ENCODE results near the gene MIGA1. TPM values are rescaled to one million over a fixed set of nuclear protein-coding genes. Genes with fewer than 3 reads are reported as not detected.

Gene MIGA1, protein sequence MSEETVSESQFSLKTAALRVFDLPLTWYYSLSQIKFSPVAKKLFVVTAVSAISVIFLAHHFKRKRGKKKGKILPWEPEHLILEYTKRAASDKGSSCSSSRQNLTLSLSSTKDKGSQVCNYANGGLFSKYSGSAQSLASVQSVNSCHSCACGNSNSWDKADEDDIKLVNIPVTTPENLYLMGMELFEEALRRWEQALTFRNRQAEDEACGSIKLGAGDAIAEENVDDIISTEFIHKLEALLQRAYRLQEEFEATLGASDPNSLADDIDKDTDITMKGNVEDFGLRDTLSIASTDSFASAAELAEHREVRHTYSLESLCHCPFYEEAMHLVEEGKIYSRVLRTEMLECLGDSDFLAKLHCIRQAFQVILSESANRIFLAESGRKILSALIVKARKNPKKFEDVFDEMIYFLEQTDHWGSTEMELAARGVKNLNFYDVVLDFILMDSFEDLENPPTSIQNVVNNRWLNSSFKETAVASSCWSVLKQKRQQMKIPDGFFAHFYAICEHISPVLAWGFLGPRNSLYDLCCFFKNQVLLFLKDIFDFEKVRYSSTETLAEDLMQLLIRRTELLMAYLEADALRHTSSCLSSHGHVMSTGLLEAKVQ
- 4.7 to 7.5 TPM (median 6.5 TPM) in 5 replicates for total RNA-seq (2022; extraction: Qiagen RNA extraction)

DNA sequence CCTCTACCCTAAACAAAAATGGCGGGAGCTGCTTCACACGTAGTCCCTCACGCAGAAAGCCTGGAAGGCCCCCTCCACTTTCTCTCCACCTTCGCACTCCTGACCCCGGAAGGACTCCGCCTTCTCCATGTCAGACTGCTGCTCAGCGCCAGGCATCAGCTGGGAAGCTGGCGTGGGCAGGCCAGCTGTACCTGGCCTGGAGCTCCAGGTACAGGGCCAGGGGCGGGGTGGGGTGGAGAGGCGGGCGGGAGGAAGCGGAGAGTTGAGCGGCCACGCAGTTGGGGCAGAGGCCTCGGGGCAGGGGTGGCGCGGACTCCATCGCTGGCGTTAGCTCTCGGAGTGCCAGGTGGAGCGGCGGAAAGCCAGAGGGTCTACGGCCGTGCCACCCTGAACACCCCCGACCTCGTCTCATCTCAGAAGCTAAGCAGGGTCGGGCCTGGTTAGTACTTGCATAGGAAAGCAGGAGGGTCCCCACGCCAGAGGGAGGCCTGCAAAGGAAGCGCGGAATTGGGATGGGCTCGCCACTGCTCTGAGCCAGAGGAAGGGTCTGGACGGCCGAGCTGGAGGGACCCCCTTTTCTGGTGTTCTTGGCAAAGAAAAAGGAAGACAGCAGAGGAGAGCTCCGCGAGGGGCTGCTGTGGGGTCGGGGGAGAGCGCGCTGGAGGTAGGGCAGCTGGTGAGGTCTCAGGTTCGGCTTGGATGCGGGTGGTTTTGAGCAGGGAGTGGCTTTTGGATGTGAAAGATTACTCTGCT is at the start of gene MIGA1:
MIGA1 (plus strand) TSS at position 121 of the 753 bp plus-strand sequence. CDS start 3,604 bp downstream, outside the sequence.

DNA sequence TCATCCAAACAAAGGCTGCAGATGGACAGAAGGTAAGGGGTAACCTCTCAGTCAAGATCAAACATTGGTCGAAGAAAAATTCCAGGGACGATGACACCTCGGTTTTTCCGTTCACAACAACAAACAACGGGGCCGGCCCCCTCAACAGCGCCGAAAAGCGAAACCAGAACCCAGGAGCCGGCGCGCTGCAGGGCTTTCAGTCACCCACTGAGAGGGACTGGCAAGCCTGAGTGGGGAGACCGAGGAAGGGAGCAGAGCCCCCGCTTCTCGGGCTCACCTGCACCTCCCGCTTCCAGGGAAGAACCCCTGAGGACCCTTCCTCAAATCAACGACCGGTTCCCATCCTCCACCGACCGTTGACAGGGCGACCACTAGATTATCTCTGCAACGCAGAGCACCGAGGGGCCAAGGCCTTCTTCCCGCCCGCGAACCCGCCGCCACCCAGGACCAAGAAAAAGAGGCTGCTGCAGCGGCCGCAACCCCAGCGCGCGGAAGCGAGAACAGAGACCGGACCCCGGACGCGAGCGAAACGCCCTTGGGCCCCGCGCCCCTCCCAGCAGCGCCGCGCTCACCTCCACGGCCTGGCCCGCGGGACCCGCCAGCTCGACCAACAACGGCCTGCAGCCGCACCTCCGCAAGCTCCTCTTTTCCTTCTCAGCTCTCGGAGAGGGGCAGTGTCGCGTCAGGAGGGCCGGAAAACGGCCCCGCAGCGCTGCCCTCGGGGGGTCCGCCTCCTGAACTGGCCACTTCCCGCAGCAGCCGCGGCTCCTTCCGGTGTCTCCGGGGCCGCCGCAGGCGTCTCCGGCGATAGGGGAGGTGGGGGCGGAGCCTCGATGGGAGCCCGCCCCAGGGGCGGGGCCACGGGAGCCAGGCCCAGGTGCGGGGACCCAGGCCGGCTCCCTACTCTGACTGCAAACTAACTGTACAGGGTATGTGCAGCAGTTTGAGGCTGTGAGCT is 20.1 kb upstream of the MIGA1 start, which contains the start of gene USP33:
USP33 (minus strand) TSS at position 782 of the 958 bp plus-strand sequence. CDS start 18,155 bp downstream, outside the sequence.

DNA sequence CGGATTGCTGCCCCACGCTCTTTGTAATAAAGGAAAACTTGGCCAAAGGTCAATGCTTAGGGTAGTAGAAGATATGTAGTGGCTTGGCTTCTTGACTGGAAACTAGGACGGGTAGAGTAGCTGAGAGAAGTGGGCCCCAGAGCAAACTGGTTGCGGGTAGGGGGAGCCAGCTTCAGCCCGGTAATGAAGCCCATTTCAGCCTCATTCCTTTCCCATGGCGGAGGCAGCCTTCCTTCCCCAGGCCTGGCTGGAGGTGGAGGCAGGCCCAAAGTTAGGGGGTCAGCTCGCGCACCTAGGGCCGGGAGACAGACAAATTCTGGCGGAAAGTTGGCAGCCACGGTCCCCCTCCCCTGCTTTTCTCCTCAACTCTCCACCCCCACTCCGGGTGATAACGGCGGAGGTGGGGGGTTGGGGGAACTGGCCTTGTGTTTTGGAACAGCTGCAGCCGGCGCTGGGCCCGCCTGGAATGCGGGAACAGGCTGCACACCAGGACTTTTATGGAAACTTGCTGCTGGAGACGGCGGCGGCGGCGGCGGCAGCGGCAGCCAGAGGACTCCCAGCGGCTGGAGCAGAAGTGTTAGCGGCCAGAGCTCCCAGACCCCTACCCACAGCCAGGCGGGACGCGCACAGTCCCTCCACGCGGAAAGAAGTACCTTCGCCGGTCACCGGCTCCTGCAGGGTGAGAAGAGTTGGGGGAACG is 108.8 kb downstream of the MIGA1 start, which contains the start of gene NEXN:
NEXN (plus strand) TSS at position 544 of the 700 bp plus-strand sequence. CDS start 27,483 bp downstream, outside the sequence.

Other genes with a start within 250 kb of the MIGA1 start
- 14.3 to 21.3 TPM (median 16.5 TPM) in 5 replicates for gene ZZZ3, start 97.0 kb upstream of the MIGA1 start, total RNA-seq (2022; extraction: Qiagen RNA extraction)
- gene USP33, start 19.8 kb upstream of the MIGA1 start, total RNA-seq (2022; extraction: Qiagen RNA extraction) = 14.0 to 22.5 TPM (median 18.2 TPM) in 5 replicates
- gene NEXN, start 109.0 kb downstream of the MIGA1 start, total RNA-seq (2022; extraction: Qiagen RNA extraction) = 5.6 to 11.7 TPM (median 6.4 TPM) in 5 replicates
- 90.7 to 140 TPM (median 107 TPM) in 5 replicates for gene FUBP1, start 199.4 kb downstream of the MIGA1 start, total RNA-seq (2022; extraction: Qiagen RNA extraction)
- gene DNAJB4, start 225.3 kb downstream of the MIGA1 start, total RNA-seq (2022; extraction: Qiagen RNA extraction) = 30.8 to 60.6 TPM (median 45.8 TPM) in 5 replicates

Measured in A549 treated with Hydrocortisone at 1 μM for 4 hours (cell line).